Central memory CD8-positive, alpha-beta T cell (primary cell): ENCODE measurements around the gene GLE1.
"Not testable (repeated sequence)": the region's sequence is repeated elsewhere in the genome, so short reads cannot be mapped to it uniquely, and the experiment has no call there.

Source experiments
- ATAC-seq: fragments of 150-1000 bp; cut with Tn5 transposase; replicated peaks from 2 replicates; pipeline ENCODE4 v1.10.0; 2022; ENCODE audit warnings: mild to moderate bottlenecking, moderate FRiP score, moderate number of reproducible peaks; ENCODE audit not compliant: poor library complexity, severe bottlenecking; ENCODE audit errors: extremely low read depth
- DNase-seq, 2 donors: peaks; one replicate each; pipeline ENCODE4 v3.0.0; 2021; ENCODE audit warnings: low spot score in 2 of 2
- H3K27ac Mint-ChIP-seq: one replicate; pipeline ENCODE4 v1.8.0; 2022; ENCODE audit warnings: low read depth, mild to moderate bottlenecking, moderate library complexity, mixed read lengths
- H3K27me3 Mint-ChIP-seq: one replicate; pipeline ENCODE4 v1.8.0; 2022; ENCODE audit warnings: mixed read lengths
- H3K36me3 Mint-ChIP-seq: one replicate; pipeline ENCODE4 v1.8.0; 2022; ENCODE audit warnings: mild to moderate bottlenecking, moderate library complexity, mixed read lengths; ENCODE audit not compliant: insufficient read depth
- H3K4me1 Mint-ChIP-seq: one replicate; pipeline ENCODE4 v1.8.0; 2022; ENCODE audit warnings: mixed read lengths
- H3K4me3 Mint-ChIP-seq: one replicate; pipeline ENCODE4 v1.8.0; 2022; ENCODE audit warnings: mild to moderate bottlenecking, moderate library complexity, mixed read lengths
- H3K9me3 Mint-ChIP-seq: one replicate; pipeline ENCODE4 v1.8.0; 2022; ENCODE audit warnings: mixed read lengths

Gene GLE1

DNA sequence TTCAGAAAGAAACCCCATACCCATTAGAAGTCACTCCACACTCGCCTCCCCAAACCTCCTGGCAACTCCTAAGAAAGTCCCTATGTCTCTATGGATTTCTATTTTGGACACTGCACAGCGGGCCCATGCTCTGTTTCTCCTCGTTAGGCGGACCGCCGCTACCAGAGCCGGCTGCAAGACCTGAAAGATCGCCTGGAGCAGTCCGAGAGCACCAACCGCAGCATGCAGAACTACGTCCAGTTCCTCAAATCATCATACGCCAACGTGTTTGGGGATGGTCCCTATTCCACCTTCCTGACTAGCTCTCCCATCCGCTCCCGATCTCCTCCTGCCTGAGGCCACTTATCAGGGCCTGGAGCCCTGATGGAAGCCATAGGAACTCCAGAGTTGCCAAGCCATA is 4.6 kb upstream of the GLE1 start:
- DNase-seq (no peak), ATAC-seq (no peak)
- H3K36me3 Mint-ChIP-seq = peaks cover 27% of the 10 kb centered on the region
- H3K9me3 Mint-ChIP-seq = no peaks in the 10 kb centered on the region
- H3K4me3 Mint-ChIP-seq = no peak overlapping the region
- H3K27me3 Mint-ChIP-seq = no peaks in the 10 kb centered on the region
- peaks cover 2% of the 10 kb centered on the region for H3K4me1 Mint-ChIP-seq
- no peak overlapping the region for H3K27ac Mint-ChIP-seq

DNA sequence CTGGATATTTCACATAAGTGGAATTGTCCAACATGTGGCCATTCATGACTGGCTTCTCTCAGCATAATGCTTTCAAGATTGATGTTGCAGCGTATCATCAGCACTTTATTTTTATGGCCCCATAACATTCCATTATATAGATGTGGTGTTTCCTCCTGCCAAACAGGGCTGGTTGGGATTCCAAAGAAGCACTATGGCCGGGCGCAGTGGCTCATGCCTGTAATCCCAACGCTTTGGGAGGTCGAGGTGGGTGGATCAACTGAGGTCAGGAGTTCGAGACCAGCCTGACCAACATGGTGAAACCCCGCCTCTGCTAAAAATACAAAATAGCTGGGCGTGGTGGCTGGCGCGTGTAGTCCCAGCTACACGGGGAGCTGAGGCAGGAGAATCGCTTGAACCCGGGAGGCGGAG is 1.1 kb upstream of the GLE1 start:
- not testable (repeated sequence) for DNase-seq, H3K27me3 Mint-ChIP-seq, H3K27ac Mint-ChIP-seq, H3K9me3 Mint-ChIP-seq, ATAC-seq
- Mint-ChIP-seq H3K36me3 (peaks cover 22% of the 10 kb centered on the region), H3K4me1 (peaks cover 16% of the 10 kb centered on the region), H3K4me3 (peak overlapping the region; percentile 99)

DNA sequence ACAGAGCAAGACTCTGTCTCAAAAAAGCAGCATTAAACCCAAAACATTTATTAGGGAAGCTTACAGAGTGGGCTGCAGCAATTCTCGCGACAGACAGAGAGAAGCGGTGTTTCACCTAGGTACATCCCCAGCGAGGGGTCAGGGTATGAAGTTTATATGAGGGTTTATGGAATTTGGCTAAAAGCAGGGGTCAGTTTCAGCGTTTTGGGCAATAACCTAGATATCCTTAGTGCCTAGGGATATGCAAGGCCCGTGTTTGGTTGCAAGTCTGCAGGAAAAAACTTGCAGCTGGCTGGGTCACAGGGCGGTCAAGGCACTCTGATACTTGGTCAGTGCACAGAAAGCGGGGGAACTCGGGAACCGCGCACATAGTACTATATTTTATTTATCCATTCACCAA is 649 bp upstream of the GLE1 start:
- H3K4me3 Mint-ChIP-seq = peak overlapping the region; percentile 99
- DNase-seq (no peak), ATAC-seq (no peak)
- H3K9me3 Mint-ChIP-seq = no peaks in the 10 kb centered on the region
- H3K27ac Mint-ChIP-seq = peak overlapping the region; percentile 97
- H3K36me3 Mint-ChIP-seq = peaks cover 25% of the 10 kb centered on the region
- peaks cover 16% of the 10 kb centered on the region for H3K4me1 Mint-ChIP-seq
- no peaks in the 10 kb centered on the region for H3K27me3 Mint-ChIP-seq

DNA sequence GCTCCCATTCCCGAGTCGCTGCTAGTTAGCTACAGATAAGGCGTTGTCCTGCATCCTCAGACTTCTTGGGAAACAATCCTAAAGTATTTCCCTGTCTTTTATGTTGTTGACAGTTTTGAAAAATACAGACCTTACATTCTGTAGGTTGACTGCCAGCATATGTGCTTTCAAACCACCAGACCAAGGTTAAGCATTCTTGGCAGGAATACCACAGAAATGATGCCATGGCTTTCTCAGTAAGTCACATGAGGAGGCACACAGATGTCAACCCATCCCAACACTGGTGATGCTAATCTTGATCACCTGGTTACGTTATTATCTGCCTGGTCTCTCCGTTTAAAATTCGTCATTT is 871 bp downstream of the GLE1 start:
- H3K27ac Mint-ChIP-seq = peak overlapping the region; percentile 97
- no peaks in the 10 kb centered on the region for H3K9me3 Mint-ChIP-seq
- ATAC-seq (no peak), DNase-seq (no peak)
- peaks cover 27% of the 10 kb centered on the region for H3K36me3 Mint-ChIP-seq
- H3K27me3 Mint-ChIP-seq = no peaks in the 10 kb centered on the region
- H3K4me3 Mint-ChIP-seq = peak overlapping the region; percentile 99
- H3K4me1 Mint-ChIP-seq = peaks cover 16% of the 10 kb centered on the region

DNA sequence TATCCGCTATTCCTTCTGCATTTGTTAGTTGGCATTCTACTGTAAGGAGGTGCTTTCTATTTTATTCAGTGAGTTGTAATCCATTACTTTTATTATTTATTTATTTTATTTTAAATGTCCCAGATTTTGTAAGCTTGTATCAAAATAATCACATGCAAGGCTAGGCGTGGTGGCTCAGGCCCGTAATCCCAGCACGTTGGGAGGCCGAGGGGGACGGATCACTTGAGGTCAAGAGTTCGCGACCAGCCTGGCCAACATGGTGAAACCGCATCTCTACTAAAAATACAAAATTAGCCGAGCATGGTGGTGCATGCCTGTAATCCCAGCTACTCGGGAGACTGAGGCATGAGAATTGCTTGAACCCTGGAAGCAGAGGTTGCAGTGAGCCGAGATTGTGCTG is 1.4 kb downstream of the GLE1 start:
- H3K9me3 Mint-ChIP-seq, H3K27ac Mint-ChIP-seq, ATAC-seq, H3K27me3 Mint-ChIP-seq, DNase-seq: not testable (repeated sequence)
- Mint-ChIP-seq H3K36me3 (peaks cover 26% of the 10 kb centered on the region), H3K4me3 (peak overlapping the region; percentile 99), H3K4me1 (peaks cover 16% of the 10 kb centered on the region)

DNA sequence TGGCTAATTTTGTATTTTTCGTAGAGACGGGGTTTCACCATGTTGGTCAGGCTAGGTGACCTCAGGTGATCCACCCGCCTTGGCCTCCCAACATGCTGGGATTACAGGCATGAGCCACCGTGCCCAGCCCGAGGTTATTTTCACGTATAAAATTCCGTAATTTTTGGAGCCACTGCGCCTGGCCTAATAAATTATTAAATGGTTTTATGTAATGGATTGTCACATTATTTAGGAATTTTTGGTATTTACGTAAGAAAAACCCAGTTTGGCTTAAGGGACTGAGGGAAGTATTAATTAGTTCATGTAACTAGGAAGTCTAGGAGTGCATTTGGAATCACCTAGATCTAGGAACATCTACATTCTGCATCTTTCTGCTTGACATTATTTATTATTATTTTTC is 8.3 kb downstream of the GLE1 start:
- H3K36me3 Mint-ChIP-seq = peaks cover 63% of the 10 kb centered on the region
- H3K27ac Mint-ChIP-seq = no peak overlapping the region
- H3K4me3 Mint-ChIP-seq = no peak overlapping the region
- H3K9me3 Mint-ChIP-seq = no peaks in the 10 kb centered on the region
- no peaks in the 10 kb centered on the region for H3K27me3 Mint-ChIP-seq
- peaks cover 8% of the 10 kb centered on the region for H3K4me1 Mint-ChIP-seq
- ATAC-seq = no peak
- DNase-seq = no peak

DNA sequence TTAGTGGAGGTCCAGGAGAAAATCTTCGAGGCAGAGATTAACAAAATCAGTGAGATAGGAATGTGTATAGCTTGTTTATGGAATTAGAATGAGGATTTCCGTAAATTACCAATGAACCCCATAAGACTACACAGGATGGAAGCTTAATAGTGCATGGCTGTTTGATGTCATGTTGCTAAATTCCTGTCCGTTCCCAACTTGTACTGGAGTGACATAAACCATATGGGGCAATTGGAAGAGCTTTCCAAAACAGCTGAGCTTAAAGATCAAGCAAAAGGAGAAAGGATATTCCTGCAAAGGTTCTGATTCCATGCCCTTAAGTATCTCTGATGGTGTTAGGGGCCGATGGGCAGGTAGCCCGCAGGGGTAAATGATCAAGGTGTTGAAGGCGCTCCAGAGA is 17.4 kb downstream of the GLE1 start:
- no peak for ATAC-seq
- no peaks in the 10 kb centered on the region for H3K4me1 Mint-ChIP-seq
- DNase-seq = no peak
- no peaks in the 10 kb centered on the region for H3K9me3 Mint-ChIP-seq
- H3K27ac Mint-ChIP-seq = peak overlapping the region; percentile 77
- no peaks in the 10 kb centered on the region for H3K27me3 Mint-ChIP-seq
- H3K4me3 Mint-ChIP-seq = no peak overlapping the region
- peaks cover 73% of the 10 kb centered on the region for H3K36me3 Mint-ChIP-seq

DNA sequence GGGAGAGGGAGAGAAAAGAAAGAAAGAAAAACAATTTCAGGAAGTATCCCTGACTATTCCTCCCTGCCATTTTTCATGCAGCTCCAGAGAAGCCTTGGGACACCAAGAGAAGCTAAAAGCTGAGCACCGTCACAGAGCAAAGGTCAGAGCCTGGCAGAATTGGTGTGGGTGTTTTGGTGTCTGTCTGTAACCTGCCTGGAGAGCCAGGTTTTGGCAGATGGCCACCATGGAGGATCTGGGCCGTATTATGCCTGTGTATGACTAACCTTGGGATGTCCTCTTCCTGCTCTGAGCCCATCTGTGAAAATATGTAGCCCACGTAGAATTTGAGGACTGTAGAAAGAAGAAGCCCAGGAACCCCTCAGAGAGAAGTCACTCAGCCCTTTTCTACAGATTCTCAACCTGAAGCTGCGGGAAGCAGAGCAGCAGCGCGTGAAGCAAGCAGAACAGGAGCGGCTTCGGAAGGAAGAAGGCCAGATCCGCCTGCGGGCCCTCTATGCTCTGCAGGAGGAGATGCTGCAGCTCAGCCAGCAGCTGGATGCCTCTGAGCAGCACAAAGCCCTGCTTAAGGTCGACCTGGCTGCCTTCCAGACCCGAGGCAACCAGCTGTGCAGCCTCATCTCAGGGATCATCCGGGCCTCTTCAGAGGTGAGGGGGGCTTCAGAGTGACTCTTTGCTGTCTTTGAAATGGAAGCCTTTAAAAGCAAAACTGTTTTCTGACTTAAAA is 18.8 kb downstream of the GLE1 start:
- DNase-seq (no peak), ATAC-seq (no peak)
- H3K9me3 Mint-ChIP-seq = no peaks in the 10 kb centered on the region
- H3K27ac Mint-ChIP-seq = no peak overlapping the region
- no peaks in the 10 kb centered on the region for H3K4me1 Mint-ChIP-seq
- H3K36me3 Mint-ChIP-seq = peaks cover 73% of the 10 kb centered on the region
- H3K27me3 Mint-ChIP-seq = no peaks in the 10 kb centered on the region
- no peak overlapping the region for H3K4me3 Mint-ChIP-seq

DNA sequence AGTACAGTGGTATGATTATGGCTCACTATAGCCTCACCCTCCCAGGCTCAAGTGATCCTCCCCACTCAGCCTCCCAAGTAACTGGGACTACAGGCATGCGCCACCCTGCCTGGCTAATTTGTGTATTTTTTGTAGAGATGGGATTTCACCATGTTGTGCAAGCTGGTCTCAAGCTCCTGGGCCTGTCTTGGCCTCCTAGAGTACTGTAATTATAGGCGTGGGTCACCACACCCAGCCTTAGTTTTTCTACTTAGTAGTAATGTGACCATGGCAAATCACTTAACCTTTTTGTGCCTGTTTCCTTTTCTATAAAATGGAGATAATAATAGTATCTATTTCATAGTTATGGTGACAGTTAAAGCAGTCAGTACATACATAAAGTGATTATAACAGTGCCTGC is 22.2 kb downstream of the GLE1 start:
- Mint-ChIP-seq H3K4me1 (no peaks in the 10 kb centered on the region), H3K36me3 (peaks cover 84% of the 10 kb centered on the region), H3K27me3 (no peaks in the 10 kb centered on the region), H3K27ac (no peak overlapping the region), H3K4me3 (no peak overlapping the region), H3K9me3 (no peaks in the 10 kb centered on the region)
- ATAC-seq (no peak), DNase-seq (no peak)

DNA sequence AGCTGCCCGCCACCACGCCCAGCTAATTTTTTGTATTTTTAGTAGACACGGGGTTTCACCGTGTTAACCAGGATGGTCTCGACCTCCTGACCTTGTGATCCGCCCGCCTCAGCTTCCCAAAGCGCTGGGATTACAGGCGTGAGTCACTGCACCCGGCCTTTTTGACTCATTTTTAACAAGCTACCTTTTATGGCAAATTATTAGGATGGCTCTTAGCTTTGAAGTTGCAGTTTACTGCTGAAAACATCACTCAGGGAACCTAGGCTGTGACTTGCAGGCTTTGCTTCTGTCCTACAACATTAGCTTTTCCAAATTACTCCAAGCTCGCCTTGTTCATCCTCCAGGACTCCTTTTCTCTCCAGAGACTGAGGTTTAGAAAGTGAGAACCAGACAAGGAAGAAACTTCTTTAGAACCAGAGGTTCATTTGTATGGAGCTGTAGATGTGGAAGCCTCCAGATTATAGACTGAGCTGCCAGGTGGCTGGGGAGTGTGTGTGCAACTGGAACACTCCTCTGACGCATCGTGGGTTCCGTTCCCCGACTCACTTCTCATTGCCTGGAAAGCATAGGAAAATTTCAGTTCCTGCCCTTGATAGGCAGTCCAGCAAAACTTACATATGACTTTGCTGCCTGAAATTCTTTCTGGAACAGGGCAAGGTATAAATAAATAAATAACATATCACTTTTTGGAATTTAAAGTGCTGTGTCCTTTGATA is 24.1 kb downstream of the GLE1 start:
- H3K4me3 Mint-ChIP-seq = no peak overlapping the region
- H3K9me3 Mint-ChIP-seq = no peaks in the 10 kb centered on the region
- DNase-seq = no peak
- no peaks in the 10 kb centered on the region for H3K27me3 Mint-ChIP-seq
- ATAC-seq = no peak
- H3K27ac Mint-ChIP-seq = no peak overlapping the region
- peaks cover 83% of the 10 kb centered on the region for H3K36me3 Mint-ChIP-seq
- H3K4me1 Mint-ChIP-seq = no peaks in the 10 kb centered on the region

DNA sequence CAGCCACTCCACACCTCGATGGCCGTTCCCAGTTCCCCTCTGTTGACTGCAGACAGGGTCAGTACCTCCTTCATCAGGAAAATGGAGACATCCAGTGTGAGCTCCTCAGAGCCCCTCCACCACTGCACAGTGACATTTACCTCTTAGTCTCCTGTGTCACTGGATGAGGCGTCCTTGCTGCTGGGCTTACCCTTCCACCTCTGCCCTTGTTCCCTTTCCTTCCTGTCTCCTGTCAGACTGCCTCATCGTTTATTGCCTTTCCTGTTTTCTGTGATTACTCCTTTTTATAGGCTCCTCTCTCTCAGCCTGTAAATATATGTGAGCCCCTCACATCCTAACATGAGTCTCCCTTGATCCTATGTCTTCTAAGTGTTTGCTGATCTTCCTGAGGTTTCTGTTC is 24.7 kb downstream of the GLE1 start:
- Mint-ChIP-seq H3K4me3 (no peak overlapping the region), H3K36me3 (peaks cover 81% of the 10 kb centered on the region), H3K4me1 (no peaks in the 10 kb centered on the region), H3K27me3 (no peaks in the 10 kb centered on the region), H3K9me3 (no peaks in the 10 kb centered on the region), H3K27ac (no peak overlapping the region)
- DNase-seq (no peak), ATAC-seq (no peak)

DNA sequence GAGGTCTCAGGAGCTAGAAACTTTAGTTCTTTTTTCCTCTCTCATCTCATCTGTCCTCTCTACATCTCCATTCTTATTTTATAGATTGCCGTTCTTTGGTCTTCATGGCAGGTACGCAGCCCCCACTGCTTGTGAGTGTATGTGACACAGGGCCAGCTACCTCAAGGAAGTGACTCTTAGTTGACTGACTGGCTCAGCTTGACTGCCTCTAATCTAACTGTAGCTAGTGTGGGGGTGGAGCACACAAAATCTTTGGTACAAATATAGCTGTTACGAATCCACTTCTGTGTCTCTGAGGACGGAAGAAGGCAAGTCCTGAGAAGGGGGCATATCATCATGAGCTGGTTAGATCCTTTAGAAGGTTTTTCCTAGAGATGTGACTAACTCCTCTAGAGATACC is 28.1 kb downstream of the GLE1 start:
- H3K27me3 Mint-ChIP-seq = no peaks in the 10 kb centered on the region
- H3K36me3 Mint-ChIP-seq = peaks cover 73% of the 10 kb centered on the region
- H3K4me3 Mint-ChIP-seq = no peak overlapping the region

DNA sequence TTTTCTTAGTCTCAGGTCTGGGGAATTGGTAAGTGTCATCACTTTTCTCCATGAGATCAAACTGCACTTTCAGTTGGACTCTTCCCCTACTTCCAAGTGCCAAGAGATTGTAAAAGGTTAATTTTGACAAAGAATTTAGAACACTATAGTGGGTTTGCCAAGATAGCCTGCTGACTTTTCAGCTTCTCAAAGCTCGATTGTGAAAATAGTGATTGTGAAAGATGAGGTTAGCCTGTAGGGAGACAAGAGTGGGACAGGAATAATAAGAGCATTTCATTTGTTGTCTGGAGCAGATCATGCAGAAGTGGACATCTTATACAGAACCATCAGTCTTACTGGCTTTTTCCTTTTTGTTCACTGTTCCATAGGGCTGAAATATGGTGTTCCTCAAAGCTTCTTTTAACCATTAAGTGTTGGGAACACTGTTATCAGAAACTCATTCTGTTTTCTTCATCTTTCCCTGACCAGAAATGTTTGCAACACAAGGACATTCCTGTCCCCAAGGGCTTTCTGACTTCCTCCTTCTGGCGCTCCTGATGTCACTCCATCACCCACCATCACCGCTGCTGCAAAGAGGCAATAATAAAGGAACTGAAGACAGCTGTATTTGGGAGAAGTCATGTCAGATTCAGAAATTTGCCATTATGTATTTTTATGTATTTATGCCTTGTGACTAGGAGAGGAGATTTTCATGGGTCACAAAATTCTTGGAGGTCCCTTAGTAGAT is 36.3 kb downstream of the GLE1 start:
- no peak overlapping the region for H3K4me3 Mint-ChIP-seq
- H3K36me3 Mint-ChIP-seq = peaks cover 56% of the 10 kb centered on the region
- DNase-seq = no peak
- no peaks in the 10 kb centered on the region for H3K9me3 Mint-ChIP-seq
- no peaks in the 10 kb centered on the region for H3K27me3 Mint-ChIP-seq
- peaks cover 11% of the 10 kb centered on the region for H3K4me1 Mint-ChIP-seq
- no peak overlapping the region for H3K27ac Mint-ChIP-seq
- ATAC-seq = no peak

More for the DNA sequence above, 28.1 kb downstream of the GLE1 start:
- Mint-ChIP-seq H3K9me3 (no peaks in the 10 kb centered on the region), H3K4me1 (no peaks in the 10 kb centered on the region), H3K27ac (no peak overlapping the region)
- DNase-seq (no peak), ATAC-seq (no peak)
